Measurements from ENCODE around the gene CEP41. TPM values are rescaled to one million over a fixed set of nuclear protein-coding genes. Genes with fewer than 3 reads are reported as not detected.

CEP41 gene
- total RNA-seq, 4 donors from 2014 or later, result 1.9 to 6.8 (median 3.2) TPM

DNA sequence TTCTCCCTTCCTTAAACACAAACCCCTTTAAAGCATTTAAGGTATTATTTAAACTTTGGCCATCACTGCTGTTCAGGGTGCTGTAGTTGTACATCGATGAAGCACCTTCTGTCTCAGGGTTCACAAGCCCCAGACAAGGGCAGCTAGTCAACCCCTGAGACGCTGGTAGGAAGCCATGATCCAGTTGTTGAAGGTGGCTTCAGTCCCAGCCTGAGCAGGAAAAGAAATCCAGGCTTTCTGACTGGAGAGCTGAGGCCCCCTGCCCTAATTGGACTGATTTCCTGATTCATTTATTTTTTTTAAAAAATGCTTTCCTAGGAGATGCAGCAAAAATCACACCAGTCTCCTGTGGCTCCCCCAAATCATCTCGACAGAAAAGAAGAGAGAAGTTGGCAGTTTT is 44.7 kb downstream of the CEP41 start:
- no peak overlapping the region for H3K27ac ChIP-seq
- no peak for TF ChIP-seq POLR2A (IDR thresholded peaks at IDR 0.05)
- TF ChIP-seq, protein P1, sequence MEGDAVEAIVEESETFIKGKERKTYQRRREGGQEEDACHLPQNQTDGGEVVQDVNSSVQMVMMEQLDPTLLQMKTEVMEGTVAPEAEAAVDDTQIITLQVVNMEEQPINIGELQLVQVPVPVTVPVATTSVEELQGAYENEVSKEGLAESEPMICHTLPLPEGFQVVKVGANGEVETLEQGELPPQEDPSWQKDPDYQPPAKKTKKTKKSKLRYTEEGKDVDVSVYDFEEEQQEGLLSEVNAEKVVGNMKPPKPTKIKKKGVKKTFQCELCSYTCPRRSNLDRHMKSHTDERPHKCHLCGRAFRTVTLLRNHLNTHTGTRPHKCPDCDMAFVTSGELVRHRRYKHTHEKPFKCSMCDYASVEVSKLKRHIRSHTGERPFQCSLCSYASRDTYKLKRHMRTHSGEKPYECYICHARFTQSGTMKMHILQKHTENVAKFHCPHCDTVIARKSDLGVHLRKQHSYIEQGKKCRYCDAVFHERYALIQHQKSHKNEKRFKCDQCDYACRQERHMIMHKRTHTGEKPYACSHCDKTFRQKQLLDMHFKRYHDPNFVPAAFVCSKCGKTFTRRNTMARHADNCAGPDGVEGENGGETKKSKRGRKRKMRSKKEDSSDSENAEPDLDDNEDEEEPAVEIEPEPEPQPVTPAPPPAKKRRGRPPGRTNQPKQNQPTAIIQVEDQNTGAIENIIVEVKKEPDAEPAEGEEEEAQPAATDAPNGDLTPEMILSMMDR (IDR thresholded peaks at IDR 0.05), result no peak
- H3K27me3 ChIP-seq, result no peaks in the 10 kb centered on the region
- intact Hi-C loops (cut with DNase I), result no loop called here
- H3K4me3 ChIP-seq, result no peak overlapping the region
- no peaks in the 10 kb centered on the region for H3K4me1 ChIP-seq
- DNase-seq, result no peak
- H3K36me3 ChIP-seq, result peaks cover 0 to 6% (median 0%) of the 10 kb centered on the region in 3 donors
- no peaks in the 10 kb centered on the region for H3K9me3 ChIP-seq
- WGBS, 2 donors, result 60 to 69% methylated on average over 3 of the region's 3 CpGs

DNA sequence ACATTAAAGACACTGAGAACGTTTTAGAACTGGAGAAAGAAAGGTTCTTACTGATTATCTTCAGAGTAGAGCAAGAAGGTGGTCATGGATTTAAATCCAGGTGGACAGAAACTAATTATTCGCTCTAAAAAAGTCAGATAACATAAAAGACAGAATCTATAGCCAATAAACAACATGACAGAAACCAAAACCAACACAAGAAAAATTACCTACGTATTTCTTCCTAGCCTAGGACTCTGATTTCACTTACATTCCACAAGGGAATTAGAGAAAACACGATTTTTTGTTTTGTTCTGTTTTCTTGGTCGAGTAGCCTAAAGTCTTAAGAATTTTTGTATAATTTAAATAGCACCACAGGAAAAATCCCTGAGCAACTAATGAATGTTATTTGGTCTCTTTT is 45.4 kb downstream of the CEP41 start:
- Histone ChIP-seq H3K27ac (no peak overlapping the region), H3K4me1 (no peaks in the 10 kb centered on the region), H3K27me3 (no peaks in the 10 kb centered on the region), H3K9me3 (no peaks in the 10 kb centered on the region), H3K4me3 (no peak overlapping the region), H3K36me3 (peaks cover 0 to 6% (median 0%) of the 10 kb centered on the region in 3 donors)
- intact Hi-C loops (cut with DNase I), result no loop called here
- no peak for TF ChIP-seq POLR2A (IDR thresholded peaks at IDR 0.05)
- TF ChIP-seq, protein P1 (IDR thresholded peaks at IDR 0.05), result no peak
- DNase-seq, result no peak
- WGBS, 2 donors, result 79 to 84% methylated on average over 5 of the region's 5 CpGs

DNA sequence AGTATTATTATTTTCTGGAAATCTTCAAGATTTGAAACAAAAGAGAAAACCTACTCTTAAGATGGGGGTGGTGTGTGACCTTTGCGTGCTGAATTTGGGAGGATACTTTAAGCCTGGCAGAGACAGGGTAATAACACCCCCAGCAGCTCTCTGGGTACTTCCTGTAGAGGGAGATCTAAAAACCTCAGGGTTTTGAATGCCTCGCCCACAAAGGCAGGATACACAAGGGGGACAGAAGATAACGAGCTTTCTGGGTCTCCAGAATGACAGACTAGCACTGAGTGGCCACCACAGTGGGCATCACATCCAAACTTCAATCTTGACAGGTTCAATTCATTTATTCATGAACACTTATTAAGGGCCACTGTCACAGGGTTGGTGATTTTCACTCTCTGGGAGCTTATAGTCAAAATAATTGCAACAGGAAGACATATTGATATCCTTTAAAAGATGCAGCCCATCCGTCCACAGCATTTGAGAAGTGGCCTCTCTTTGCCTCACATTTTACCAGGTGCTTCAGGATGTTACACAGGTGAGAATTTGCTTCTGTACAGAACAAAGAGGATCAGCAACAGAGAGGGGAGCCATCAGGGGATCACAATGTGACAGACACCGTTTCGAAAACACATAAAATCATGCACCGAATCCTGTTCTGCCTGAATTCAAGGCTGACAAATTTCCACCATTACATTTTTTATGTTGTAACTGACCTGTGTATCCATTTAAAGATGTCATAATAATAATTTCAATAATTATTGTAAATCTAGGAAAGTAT is 46.2 kb downstream of the CEP41 start:
- Histone ChIP-seq H3K36me3 (peaks cover 0 to 6% (median 0%) of the 10 kb centered on the region in 3 donors), H3K4me3 (no peak overlapping the region), H3K27ac (no peak overlapping the region), H3K27me3 (no peaks in the 10 kb centered on the region), H3K4me1 (no peaks in the 10 kb centered on the region), H3K9me3 (no peaks in the 10 kb centered on the region)
- intact Hi-C loops (cut with DNase I), result no loop called here
- TF ChIP-seq, protein P1 (IDR thresholded peaks at IDR 0.05), result no peak
- TF ChIP-seq POLR2A (IDR thresholded peaks at IDR 0.05), result no peak
- WGBS, 2 donors, result 80 to 84% methylated on average over 7 of the region's 7 CpGs
- no peak for DNase-seq

DNA sequence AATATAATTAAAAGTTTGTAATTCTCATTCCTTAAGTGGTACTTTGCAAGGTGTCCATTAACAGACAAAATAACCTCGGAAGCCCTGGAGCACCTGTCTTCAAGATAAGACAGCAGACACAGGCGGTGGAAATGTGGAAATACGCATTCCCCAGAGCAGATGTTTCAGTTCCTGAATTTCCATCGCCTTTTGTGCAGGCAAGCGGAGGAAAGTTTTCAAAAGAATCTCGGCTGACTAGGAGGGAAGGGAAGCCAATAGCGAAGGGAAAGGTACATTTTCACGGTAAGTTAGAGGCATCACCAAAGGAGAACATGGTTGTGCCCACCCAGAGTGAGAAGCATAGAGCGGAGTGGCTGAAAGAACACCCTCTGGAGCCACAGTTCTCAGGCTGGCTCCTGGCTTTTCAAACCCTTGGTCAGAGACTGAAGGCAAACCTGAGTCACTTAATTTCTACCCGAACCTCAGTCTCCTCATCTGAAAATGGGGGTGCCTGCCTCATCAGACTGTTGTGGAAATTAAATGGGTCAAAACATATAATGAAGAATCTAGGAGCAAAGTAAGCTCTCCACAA is 46.9 kb downstream of the CEP41 start:
- Histone ChIP-seq H3K9me3 (no peaks in the 10 kb centered on the region), H3K36me3 (peaks cover 0 to 6% (median 0%) of the 10 kb centered on the region in 3 donors), H3K4me3 (no peak overlapping the region), H3K4me1 (no peaks in the 10 kb centered on the region), H3K27me3 (no peaks in the 10 kb centered on the region), H3K27ac (no peak overlapping the region)
- DNase-seq, result no peak
- TF ChIP-seq, protein P1 (IDR thresholded peaks at IDR 0.05), result no peak
- TF ChIP-seq POLR2A (IDR thresholded peaks at IDR 0.05), result no peak
- intact Hi-C loops (cut with DNase I), result no loop called here
- WGBS, 2 donors, result 71 to 81% methylated on average over 8 to 10 of the region's 10 CpGs

DNA sequence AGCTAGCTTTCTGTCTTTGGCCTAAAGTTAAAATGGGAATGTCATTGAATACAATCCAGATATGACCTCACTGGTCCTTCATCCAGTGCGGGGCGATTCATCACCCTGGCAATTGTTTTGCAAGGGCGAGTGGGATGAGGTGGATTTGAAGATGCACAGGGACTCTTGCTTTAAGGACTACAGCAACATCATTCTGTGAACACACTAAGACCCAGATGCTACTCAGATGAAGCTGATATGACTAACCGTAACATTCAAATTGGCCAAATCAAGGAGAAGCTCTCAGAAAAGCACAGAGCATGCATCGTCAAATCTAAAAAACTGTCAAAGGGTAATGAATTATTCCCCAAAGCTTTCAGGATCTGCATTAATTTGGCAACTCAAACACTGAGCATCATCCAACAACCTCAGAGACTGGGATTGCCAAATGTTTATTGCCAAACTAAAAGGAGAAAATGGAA is 47.7 kb downstream of the CEP41 start:
- intact Hi-C loops (cut with DNase I), result no loop called here
- no peaks in the 10 kb centered on the region for H3K27me3 ChIP-seq
- H3K4me3 ChIP-seq, result no peak overlapping the region
- 54 to 71% methylated on average over 5 of the region's 5 CpGs for WGBS, 2 donors
- TF ChIP-seq POLR2A (IDR thresholded peaks at IDR 0.05), result no peak
- TF ChIP-seq, protein P1 (IDR thresholded peaks at IDR 0.05), result no peak
- peaks cover 0 to 3% (median 0%) of the 10 kb centered on the region in 3 donors for H3K36me3 ChIP-seq
- DNase-seq, result no peak
- H3K4me1 ChIP-seq, result no peaks in the 10 kb centered on the region
- no peaks in the 10 kb centered on the region for H3K9me3 ChIP-seq
- peak overlapping the region in 2 of 4 donors; percentile 6 to 12 for H3K27ac ChIP-seq
